ENCODE data around the gene ARFRP1. TPM values are rescaled to one million over a fixed set of nuclear protein-coding genes. Genes with fewer than 3 reads are reported as not detected.
A peak's percentile ranks its signal among the peaks of the same experiment; 100 is the strongest.

Gene ARFRP1
- total and polyA plus RNA-seq, 2 of the 13 experiments (the other 11 are each of a cell fraction or from before 2014, with no cell fraction given) = 32.0 to 51.1 TPM

GRCh38 chr20:63736893-63737694, 29.3 kb upstream of the ARFRP1 start (continued):
- no peak for TF ChIP-seq MIER3 (CRISPR knock-in tag; IDR thresholded peaks at IDR 0.05; ENCODE audit: borderline replicate concordance)
- no peak; the same call in 1 of the 2 replicates for TF ChIP-seq ZNF580 (CRISPR knock-in tag; IDR thresholded peaks at IDR 0.05; ENCODE audit: borderline replicate concordance, low read depth)
- no peak for TF ChIP-seq CHD4 (IDR thresholded peaks at IDR 0.05; ENCODE audit: borderline replicate concordance, low read length)
- TF ChIP-seq ELK4 (CRISPR knock-in tag; IDR thresholded peaks at IDR 0.05; ENCODE audit: borderline replicate concordance) = no peak
- 0 out of 2 replicates have a peak, but pooled peaks have one; percentile 24 for TF ChIP-seq ZNF230 (CRISPR knock-in tag; IDR thresholded peaks at IDR 0.05)
- TF ChIP-seq ZNF639 (CRISPR knock-in tag; conservative IDR thresholded peaks at IDR 0.05) = no peak; the same call in 1 of the 2 replicates
- TF ChIP-seq ZNF430 (CRISPR knock-in tag; IDR thresholded peaks at IDR 0.05) = no peak
- no peak; the same call in 1 of the 2 replicates for TF ChIP-seq BORCS8-MEF2B (CRISPR knock-in tag; IDR thresholded peaks at IDR 0.05)
- no peak for TF ChIP-seq TARDBP (CRISPR knock-in tag; IDR thresholded peaks at IDR 0.05)
- TF ChIP-seq ZNF496 (CRISPR knock-in tag; IDR thresholded peaks at IDR 0.05; ENCODE audit: insufficient replicate concordance) = no peak
- no peak; the same call in 1 of the 2 replicates for TF ChIP-seq ZNF619 (CRISPR knock-in tag; IDR thresholded peaks at IDR 0.05)
- no peak for TF ChIP-seq SNAPC2 (CRISPR knock-in tag; IDR thresholded peaks at IDR 0.05)
- peak; percentile 74 for TF ChIP-seq RAD21 (CRISPR knock-in tag; IDR thresholded peaks at IDR 0.05)
- no peak for TF ChIP-seq PRDM10 (CRISPR knock-in tag; IDR thresholded peaks at IDR 0.05; ENCODE audit: low read depth)
- no peak for TF ChIP-seq ZNF501 (CRISPR knock-in tag; IDR thresholded peaks at IDR 0.05)
- TF ChIP-seq SIN3B (IDR thresholded peaks at IDR 0.05; ENCODE audit: low read length) = no peak
- no peak for TF ChIP-seq ZSCAN20 (CRISPR knock-in tag; IDR thresholded peaks at IDR 0.05; ENCODE audit: borderline replicate concordance)
- no peak for TF ChIP-seq PHF5A (CRISPR knock-in tag; IDR thresholded peaks at IDR 0.05; ENCODE audit: low read depth, unreplicated experiment)
- TF ChIP-seq ZNF205 (CRISPR knock-in tag; IDR thresholded peaks at IDR 0.05) = no peak
- TF ChIP-seq ZNF670 (CRISPR knock-in tag; IDR thresholded peaks at IDR 0.05; ENCODE audit: borderline replicate concordance) = no peak; the same call in 1 of the 2 replicates
- TF ChIP-seq ZNF775 (CRISPR knock-in tag; IDR thresholded peaks at IDR 0.05; ENCODE audit: borderline replicate concordance) = no peak
- TF ChIP-seq POLR2G (IDR thresholded peaks at IDR 0.05; ENCODE audit: low read depth, low read length) = peak; percentile 63; the same call in 1 of the 2 replicates
